Measurements from ENCODE around the gene ZNF787. TPM values are rescaled to one million over a fixed set of nuclear protein-coding genes. Genes with fewer than 3 reads are reported as not detected.

ZNF787 gene
- total RNA-seq, 1 experiment from 2014 or later: 111 TPM

GRCh38 chr19:56069642-56070041 is 51.5 kb downstream of the ZNF787 start:
- H3K4me1 ChIP-seq (ENCODE audit: insufficient read depth, low read length): peaks cover 4% of the 10 kb centered on the region; the same call in 1 of the 2 replicates
- H3K9ac ChIP-seq (ENCODE audit: low read length): no peak overlapping the region
- H3K36me3 ChIP-seq (ENCODE audit: low read depth, low read length): no peaks in the 10 kb centered on the region
- no peaks in the 10 kb centered on the region for H3F3A ChIP-seq (ENCODE audit: low read length, unreplicated experiment)
- DNase-seq (no peak), ATAC-seq (no peak)
- H3K27ac ChIP-seq (ENCODE audit: low read length): no peak overlapping the region
- peaks cover 4% of the 10 kb centered on the region; the same call in 1 of the 2 replicates for H3K27me3 ChIP-seq (ENCODE audit: low read length)
- H3K4me3 ChIP-seq (ENCODE audit: low read length): no peak overlapping the region
- H3K4me2 ChIP-seq (ENCODE audit: low read length): no peak overlapping the region
- CTCF ChIA-PET: interaction anchor here (0.6 kb wide), 1 partner anchor 51 kb away, joined by 3 read pairs; the partner anchor contains the start of gene ZNF787
- POLR2A ChIA-PET (ENCODE audit: unreplicated experiment): no interaction called here
- no peaks in the 10 kb centered on the region for H4K20me1 ChIP-seq (ENCODE audit: low read length)
- H3K79me2 ChIP-seq (ENCODE audit: low read length): no peaks in the 10 kb centered on the region
- no peaks in the 10 kb centered on the region for H3K9me2 ChIP-seq (replicated peaks; ENCODE audit: low read length)
- H3K9me3 ChIP-seq (ENCODE audit: low read length): no peaks in the 10 kb centered on the region
- intact Hi-C loops (cut with micrococcal nuclease): no loop called here
- BruUV-seq (replicated peaks): no TSS peak
- no peak overlapping the region for H2AFZ ChIP-seq (ENCODE audit: low read length)
- TF ChIP-seq CTCF (conservative IDR thresholded peaks at IDR 0.05; ENCODE audit: low read depth, low read length) (no peak), EZH2phosphoT487 (IDR thresholded peaks at IDR 0.05; ENCODE audit: borderline replicate concordance, low read length) (no peak), EZH2 (IDR thresholded peaks at IDR 0.05; ENCODE audit: low read length, unreplicated experiment) (no peak)

DNA sequence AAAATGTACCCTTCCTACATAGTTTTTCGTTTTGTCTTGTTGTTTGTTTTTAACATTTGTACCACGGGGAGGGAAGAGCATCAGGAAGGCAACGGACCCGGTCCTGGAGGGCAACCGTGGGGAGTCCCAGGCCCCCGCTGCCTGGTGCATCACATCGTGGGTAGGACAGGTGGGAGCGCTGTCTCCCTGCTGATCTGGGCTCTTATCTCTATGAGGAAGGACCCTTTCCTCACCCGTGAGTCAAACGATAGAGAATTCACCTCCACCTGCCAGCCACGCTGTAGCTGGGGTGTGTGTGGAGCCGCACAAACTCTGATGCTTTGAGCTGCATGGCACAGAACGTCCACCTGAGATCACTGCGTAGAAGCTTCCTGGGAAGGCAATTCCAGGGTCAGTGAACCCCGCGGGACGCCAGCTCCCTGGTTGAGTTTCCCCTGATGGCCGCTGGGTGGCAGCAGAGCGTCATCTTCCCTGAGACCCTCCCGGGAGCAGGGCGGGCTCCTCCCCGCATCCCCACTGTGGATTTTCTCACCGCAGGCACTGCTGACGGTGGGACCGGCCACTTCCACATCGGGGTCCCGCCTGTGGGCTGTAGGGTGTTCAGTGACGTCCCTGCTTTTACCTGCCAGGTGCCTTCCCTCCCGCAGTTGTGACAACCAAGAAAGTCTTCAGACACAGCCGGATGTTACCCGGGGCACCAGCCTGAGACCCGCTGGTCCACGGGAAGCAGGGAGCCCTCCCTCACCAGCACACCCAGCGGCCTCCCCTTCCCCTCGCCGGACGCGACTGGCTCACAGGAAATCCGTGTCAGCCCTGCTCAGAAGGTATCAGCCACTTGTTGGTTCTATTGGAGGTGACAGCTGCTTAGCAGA is 54.7 kb downstream of the ZNF787 start:
- DNase-seq (peak; percentile 70), ATAC-seq (peak; percentile 88)
- no peak overlapping the region for H3K9ac ChIP-seq (ENCODE audit: low read length)
- H3K79me2 ChIP-seq (ENCODE audit: low read length): no peaks in the 10 kb centered on the region
- TF ChIP-seq CTCF (conservative IDR thresholded peaks at IDR 0.05; ENCODE audit: low read depth, low read length) (peak; percentile 94), EZH2phosphoT487 (IDR thresholded peaks at IDR 0.05; ENCODE audit: borderline replicate concordance, low read length) (no peak), EZH2 (IDR thresholded peaks at IDR 0.05; ENCODE audit: low read length, unreplicated experiment) (no peak)
- intact Hi-C loops (cut with micrococcal nuclease): loop anchor here (1.0 kb wide), 1 partner anchor 267 kb away; no protein-coding TSS in a partner anchor
- peaks cover 22% of the 10 kb centered on the region for H3K27me3 ChIP-seq (ENCODE audit: low read length)
- H4K20me1 ChIP-seq (ENCODE audit: low read length): no peaks in the 10 kb centered on the region
- peaks cover 4% of the 10 kb centered on the region; the same call in 1 of the 2 replicates for H3K4me1 ChIP-seq (ENCODE audit: insufficient read depth, low read length)
- no peaks in the 10 kb centered on the region for H3K36me3 ChIP-seq (ENCODE audit: low read depth, low read length)
- no peak overlapping the region for H3K27ac ChIP-seq (ENCODE audit: low read length)
- ChIA-PET CTCF (interaction anchor here (0.7 to 1.8 kb wide), 6 partner anchors 10 to 267 kb away, joined by 3 to 18 read pairs (median 4); no protein-coding TSS in a partner anchor), POLR2A (ENCODE audit: unreplicated experiment) (interaction anchor here (0.7 kb wide), 1 partner anchor 9 kb away, joined by 5 read pairs; no protein-coding TSS in a partner anchor)
- BruUV-seq (replicated peaks): no TSS peak
- peak overlapping the region; percentile 63 for H2AFZ ChIP-seq (ENCODE audit: low read length)
- H3K9me3 ChIP-seq (ENCODE audit: low read length): no peaks in the 10 kb centered on the region
- no peaks in the 10 kb centered on the region for H3F3A ChIP-seq (ENCODE audit: low read length, unreplicated experiment)
- peak overlapping the region; percentile 15; the same call in 1 of the 2 replicates for H3K4me3 ChIP-seq (ENCODE audit: low read length)
- H3K9me2 ChIP-seq (replicated peaks; ENCODE audit: low read length): no peaks in the 10 kb centered on the region
- peak overlapping the region; percentile 68 for H3K4me2 ChIP-seq (ENCODE audit: low read length)

Measured in PC-3 (cell line).